HG03025 (cell line): ENCODE measurements around the gene DDHD1.

Experiments used
- ATAC-seq: cut with Tn5 transposase; IDR thresholded peaks from one replicate; pipeline ENCODE4 v1.9.1; 2021; ENCODE audit warnings: mild to moderate bottlenecking, moderate library complexity; ENCODE audit not compliant: unreplicated experiment, low FRiP score

The DDHD1 gene

GRCh38 chr14:53035336-53036210 is 117.5 kb downstream of the DDHD1 start:
- ATAC-seq: no peak

GRCh38 chr14:53034688-53035230 is 118.4 kb downstream of the DDHD1 start:
- no peak for ATAC-seq

GRCh38 chr14:53034036-53034435 is 119.1 kb downstream of the DDHD1 start:
- ATAC-seq: no peak

DNA sequence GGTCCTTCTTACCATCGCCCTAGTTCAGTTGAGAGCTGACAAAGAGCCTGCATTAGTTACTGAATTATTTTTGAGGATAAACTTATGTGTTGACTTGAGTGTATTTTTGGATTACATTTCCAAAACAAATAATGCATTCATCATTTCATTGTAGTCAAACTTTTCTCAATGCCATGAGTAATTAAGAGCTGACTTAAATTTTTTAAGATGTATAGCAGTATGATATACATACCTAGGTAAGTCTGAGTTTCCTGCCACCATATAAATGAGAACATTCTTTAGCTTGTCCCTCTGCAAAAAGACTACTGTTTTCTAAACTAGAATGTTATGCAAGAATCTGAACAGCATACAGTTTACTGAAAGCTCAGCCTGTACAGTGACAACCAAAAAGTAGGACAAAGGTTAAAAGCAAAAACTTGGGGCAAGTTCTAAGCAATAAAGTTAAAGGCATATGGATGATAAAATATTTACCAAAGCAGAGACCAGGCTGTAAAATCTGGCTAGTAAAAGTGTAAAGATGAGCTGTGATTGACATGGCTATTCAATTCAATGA is 120.2 kb downstream of the DDHD1 start:
- ATAC-seq: no peak

DNA sequence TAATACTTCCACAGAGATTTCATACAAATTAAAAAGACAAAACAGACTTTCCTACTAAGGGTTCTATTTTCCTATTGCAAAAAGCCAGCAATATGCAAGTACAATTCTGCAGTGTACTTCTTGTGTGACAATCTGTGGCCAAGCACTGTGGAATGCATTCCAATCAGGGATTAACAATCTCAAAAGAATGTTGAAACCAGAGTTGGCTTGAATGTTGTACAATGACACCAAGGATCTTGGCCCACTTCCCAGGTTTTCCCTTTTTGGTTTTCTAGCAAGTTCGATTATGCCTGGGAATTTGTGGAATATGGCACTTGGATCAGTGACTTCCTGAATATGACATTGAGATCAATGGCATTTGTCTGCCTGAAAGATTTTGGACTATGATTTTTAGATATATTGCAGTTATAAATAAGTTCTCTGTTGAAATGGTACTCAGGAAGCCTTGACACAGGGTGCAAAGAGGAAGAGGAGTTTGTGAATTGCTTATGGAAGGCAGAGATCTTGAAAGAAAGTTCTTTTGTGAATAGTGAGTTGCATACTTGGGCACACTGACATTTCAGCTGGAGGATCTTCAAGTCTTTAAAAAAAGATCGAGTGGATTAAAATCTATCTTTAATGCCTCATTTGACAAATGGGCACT is 120.8 kb downstream of the DDHD1 start:
- ATAC-seq: no peak

- ATAC-seq: no peak
These were observed 125.6 kb downstream of the DDHD1 start for GRCh38 chr14:53027562-53027961.

DNA sequence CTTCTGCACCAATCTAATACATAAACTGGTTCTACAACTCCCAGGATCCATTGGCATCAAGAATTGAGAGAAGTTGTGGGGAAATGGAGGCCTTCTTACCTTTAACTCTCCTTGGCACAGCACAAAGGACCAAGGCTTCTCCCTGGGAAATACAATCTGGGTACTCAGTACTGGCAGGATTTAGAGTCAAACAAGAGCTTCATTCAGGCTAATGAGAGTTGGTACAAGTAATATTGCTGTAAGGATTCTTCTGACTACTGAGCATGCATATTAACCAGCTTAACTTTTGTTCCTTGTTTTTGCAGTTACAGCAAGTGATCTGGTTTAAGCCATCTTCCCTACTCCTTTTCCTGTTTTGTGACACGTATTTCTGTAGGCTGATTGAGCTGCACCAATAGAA is 126.1 kb downstream of the DDHD1 start:
- ATAC-seq: no peak

GRCh38 chr14:53023325-53023724 is 129.8 kb downstream of the DDHD1 start:
- no peak for ATAC-seq

GRCh38 chr14:53022593-53022992 is 130.5 kb downstream of the DDHD1 start:
- no peak for ATAC-seq

DNA sequence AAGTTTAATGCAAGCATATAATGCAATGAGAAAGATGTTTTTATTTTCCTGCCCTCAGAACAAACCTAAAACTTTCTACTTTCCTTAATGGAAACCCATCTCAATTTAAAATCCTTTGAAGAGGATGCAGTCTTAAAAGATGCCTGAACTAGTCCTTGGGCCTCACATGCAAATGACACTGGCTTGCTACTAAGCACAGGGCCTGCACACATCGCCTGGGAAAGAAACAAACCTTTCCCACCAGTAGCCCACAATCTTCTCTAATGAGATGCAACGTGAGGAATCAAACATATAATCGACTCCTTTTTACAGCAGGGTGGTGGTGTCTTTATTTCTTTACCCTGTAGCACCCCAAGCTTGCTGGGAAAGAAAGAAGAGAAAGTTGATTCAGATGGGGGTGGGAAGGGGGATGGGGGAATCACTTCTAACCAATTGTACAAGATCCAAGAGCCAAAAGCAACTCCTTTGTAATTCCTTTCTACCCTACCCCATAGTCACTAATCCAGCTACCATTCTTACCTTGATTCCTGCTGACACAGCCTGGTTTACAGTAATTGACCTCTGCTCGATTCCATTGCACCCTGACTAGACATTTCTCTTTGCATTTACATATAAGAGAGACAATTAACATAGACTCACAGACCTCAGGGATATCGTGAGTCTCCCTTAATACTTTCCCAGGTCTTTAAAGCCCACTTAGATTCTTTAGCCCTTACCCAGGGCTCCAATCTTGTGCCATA is 132.8 kb downstream of the DDHD1 start:
- ATAC-seq: no peak

DNA sequence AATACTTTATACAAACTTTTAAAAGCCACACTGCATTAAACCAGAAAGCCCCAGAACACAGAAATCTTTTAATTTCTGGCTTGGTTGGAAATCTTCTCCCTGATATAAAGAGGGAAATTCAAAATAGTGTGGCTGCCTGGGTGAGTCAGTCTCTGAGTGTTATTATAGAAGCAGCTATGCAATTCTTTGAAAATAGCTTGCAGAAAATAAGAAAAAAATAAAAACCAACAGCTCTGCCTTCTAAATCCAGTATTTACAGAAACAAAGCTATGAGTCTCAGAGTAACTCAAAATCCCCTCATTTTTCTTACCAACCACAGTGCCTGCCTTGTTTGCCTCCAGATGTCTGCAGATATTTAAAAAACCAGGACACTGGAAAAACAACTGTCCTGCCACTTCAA is 133.7 kb downstream of the DDHD1 start:
- ATAC-seq: no peak

GRCh38 chr14:53017837-53018236 is 135.3 kb downstream of the DDHD1 start:
- ATAC-seq: no peak

DNA sequence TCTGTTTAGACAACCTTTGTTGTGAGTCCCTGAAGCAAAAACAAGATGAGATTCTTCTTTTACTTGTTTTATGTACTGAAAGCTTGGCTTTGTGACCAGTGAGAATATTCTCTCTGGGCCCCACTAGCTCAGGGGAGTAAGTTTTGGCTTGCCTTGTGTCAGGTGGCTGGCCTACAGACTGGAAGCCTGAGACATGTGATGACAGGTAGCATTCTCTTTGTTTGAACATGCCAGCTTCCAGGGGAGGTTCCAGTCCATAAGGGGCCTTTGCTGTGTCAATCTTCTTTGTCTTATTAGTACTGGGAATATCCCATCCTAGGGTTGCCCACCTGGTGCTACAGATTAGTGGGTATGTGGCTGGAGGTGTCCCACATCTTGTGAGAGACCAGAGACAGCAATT is 136.2 kb downstream of the DDHD1 start:
- no peak for ATAC-seq

GRCh38 chr14:53016491-53016890 is 136.6 kb downstream of the DDHD1 start:
- no peak for ATAC-seq

- no peak for ATAC-seq
These were observed 142.1 kb downstream of the DDHD1 start for GRCh38 chr14:53011053-53011462.

DNA sequence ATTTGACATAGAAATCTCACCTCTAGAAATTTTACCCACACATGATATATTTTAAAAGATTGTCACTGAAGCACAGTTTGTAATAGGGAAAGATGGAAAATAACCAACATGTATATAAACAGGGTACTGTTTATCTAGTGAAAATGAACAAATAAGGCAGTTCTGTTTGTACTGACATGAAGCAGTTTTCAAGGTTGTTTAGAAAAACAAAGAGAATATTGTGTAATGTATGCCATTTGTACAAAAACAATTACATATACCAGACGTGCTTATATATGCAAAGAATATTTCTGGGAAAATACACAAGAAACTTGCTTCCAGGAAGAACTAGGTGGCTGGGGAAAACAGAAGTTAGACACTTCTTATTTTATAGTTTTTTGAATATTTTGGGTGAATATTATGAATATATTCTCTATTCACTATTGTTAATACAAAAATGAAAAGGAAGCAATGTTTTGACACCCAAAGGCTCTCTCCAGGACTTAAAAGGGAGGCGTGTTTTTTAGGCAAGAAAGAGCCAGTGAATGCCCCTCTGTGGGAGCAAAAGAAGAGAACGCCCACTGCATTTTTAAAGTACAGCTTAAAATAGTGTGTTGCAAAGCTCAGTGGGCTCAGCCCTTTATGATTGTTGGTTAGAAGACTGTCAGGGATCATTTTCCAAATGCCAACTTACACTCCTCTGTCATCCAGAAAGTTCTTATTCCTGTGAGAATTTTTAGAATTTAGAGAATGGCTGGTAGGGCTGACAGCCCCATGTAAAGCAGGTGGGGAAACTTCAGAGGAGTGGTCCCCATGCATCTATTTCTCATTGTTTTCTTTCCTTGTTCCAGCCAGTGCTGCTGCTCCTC is 142.7 kb downstream of the DDHD1 start:
- ATAC-seq: no peak

- ATAC-seq: no peak
These were observed 146.1 kb downstream of the DDHD1 start for GRCh38 chr14:53006931-53007562.

GRCh38 chr14:53004976-53005375 is 148.1 kb downstream of the DDHD1 start:
- ATAC-seq: no peak

- ATAC-seq: no peak
These were observed 149.3 kb downstream of the DDHD1 start for GRCh38 chr14:53003776-53004175.
